A673 (cell line): Measurements from ENCODE around the gene ZNF439. TPM values are rescaled to one million over a fixed set of nuclear protein-coding genes. Genes with fewer than 3 reads are reported as not detected.

Experiments
- Bru-seq: library from RNA; stranded (reverse); fragments of 400-500 nt; gene quantifications from one replicate; lab custom pipeline; 2021; lab: Mats Ljungman, UMichigan
- BruChase-seq, 2 experiments: library from RNA; stranded (reverse); fragments of 400-500 nt; gene quantifications; one replicate each; lab custom pipeline; 2021; lab: Mats Ljungman, UMichigan
- BruUV-seq: library from RNA; stranded (reverse); fragments of 400-500 nt; replicated peaks from 2 replicates; lab custom pipeline; 2021; lab: Mats Ljungman, UMichigan
- CTCF ChIA-PET: fragments of 300-600 bp; sonication (Branson Sonifier 250); formaldehyde crosslinking; loops from one replicate; lab custom pipeline; 2022; ENCODE audit warnings: antibody characterized with exemption; lab: Charles Lee
- POLR2A ChIA-PET: fragments of 300-600 bp; sonication (Branson Sonifier 250); formaldehyde crosslinking; loops from one replicate; lab custom pipeline; 2022; ENCODE audit warnings: antibody characterized with exemption; ENCODE audit not compliant: low non-redundant PET; lab: Charles Lee
- DNase-seq: peaks from one replicate; pipeline ENCODE4 v3.0.0-alpha.2; 2015; ENCODE audit warnings: low spot score
- H3K27ac ChIP-seq: fragments of 200-600 bp; sonication (generic); 2 replicates; pipeline ENCODE4 v1.5.1; 2016; ENCODE audit warnings: mixed run types, low read depth, mild to moderate bottlenecking, mixed read lengths, antibody characterized with exemption, low read length; ENCODE audit not compliant: poor library complexity, severe bottlenecking
- H3K27me3 ChIP-seq: fragments of 200-600 bp; sonication (generic); replicated peaks from 2 replicates; pipeline ENCODE4 v1.6.1; 2017; ENCODE audit warnings: mixed run types, low read depth, mild to moderate bottlenecking, mixed read lengths, antibody characterized with exemption, low read length; ENCODE audit not compliant: insufficient read depth, poor library complexity
- H3K36me3 ChIP-seq: fragments of 200-600 bp; sonication (generic); 2 replicates; pipeline ENCODE4 v1.6.1; 2016; ENCODE audit warnings: mixed run types, mild to moderate bottlenecking, mixed read lengths, antibody characterized with exemption, low read length; ENCODE audit not compliant: insufficient read depth, poor library complexity, severe bottlenecking
- H3K4me1 ChIP-seq: fragments of 200-600 bp; sonication (generic); 2 replicates; pipeline ENCODE4 v1.6.1; 2017; ENCODE audit warnings: mixed run types, mild to moderate bottlenecking, mixed read lengths, antibody characterized with exemption, low read length; ENCODE audit not compliant: insufficient read depth, poor library complexity, severe bottlenecking
- H3K4me3 ChIP-seq: fragments of 200-600 bp; sonication (generic); 2 replicates; pipeline ENCODE4 v1.5.1; 2016; ENCODE audit warnings: low read depth, mixed run types, mild to moderate bottlenecking, mixed read lengths, low read length; ENCODE audit not compliant: poor library complexity, severe bottlenecking
- H3K9me3 ChIP-seq: fragments of 200-600 bp; sonication (generic); 2 replicates; pipeline ENCODE4 v1.6.1; 2016; ENCODE audit warnings: mixed run types, low read depth, mild to moderate bottlenecking, mixed read lengths, antibody characterized with exemption, low read length; ENCODE audit not compliant: poor library complexity, severe bottlenecking
- EZH2 ChIP-seq: fragments of 200-600 bp; sonication (generic); IDR thresholded peaks from 2 replicates; pipeline ENCODE4 v1.6.1; 2017; ENCODE audit warnings: borderline replicate concordance, low read depth, mild to moderate bottlenecking, mixed read lengths, antibody characterized with exemption, low read length; ENCODE audit not compliant: poor library complexity, severe bottlenecking
- intact Hi-C: fragments of 100-400 bp; cut with micrococcal nuclease; formaldehyde crosslinking; loops from one replicate; pipeline ENCODE4 v1.10.0; 2022; ENCODE audit not compliant: unreplicated experiment
- long read RNA-seq: library from polyadenylated mRNA; stranded (forward); transcript quantifications from one replicate; pipeline ENCODE4 v2.0.0, GENCODE V29; 2022
- total RNA-seq: library from RNA; stranded (reverse); gene quantifications from 2 replicates; pipeline ENCODE4 v1.2.3, GENCODE V29; 2021
- TF ChIP-seq, protein P1 (sequence below): fragments of 300-800, 200-600 bp; sonication (generic); conservative IDR thresholded peaks from 2 replicates; pipeline ENCODE4 v1.5.1; 2017; ENCODE audit warnings: low read depth, mild to moderate bottlenecking, antibody characterized with exemption, low read length, moderate library complexity, mixed read lengths

Gene ZNF439
- 4.0 and 4.4 TPM in 2 replicates for total RNA-seq
- percentile 53 among the genes with signal in this experiment for Bru-seq, nascent RNA
- BruChase-seq, experiment 1, labeled RNA remaining after a 2-hour chase: percentile 63 among the genes with signal in this experiment
- percentile 54 among the genes with signal in this experiment for BruChase-seq, experiment 2, labeled RNA remaining after a 6-hour chase
- long read RNA-seq, partial matches to known transcripts: 0 of 3 reads
- long read RNA-seq, other reads (novel, unspliced or antisense): 3 of 3 reads

- Histone ChIP-seq H3K36me3 (no peaks in the 10 kb centered on the region), H3K27ac (no peak within 1 kb of the TSS), H3K9me3 (no peaks in the 10 kb centered on the region), H3K4me1 (no peaks in the 10 kb centered on the region), H3K4me3 (peak within 1 kb of the TSS; percentile 56), H3K27me3 (no peaks in the 10 kb centered on the region)
- DNase-seq: peak; percentile 92
- ChIA-PET CTCF (interaction anchor here (0.6 to 1.2 kb wide), 2 partner anchors 14 to 51 kb away, joined by 3 read pairs; no protein-coding TSS in a partner anchor), POLR2A (no interaction called here)
- TF ChIP-seq, protein P1, sequence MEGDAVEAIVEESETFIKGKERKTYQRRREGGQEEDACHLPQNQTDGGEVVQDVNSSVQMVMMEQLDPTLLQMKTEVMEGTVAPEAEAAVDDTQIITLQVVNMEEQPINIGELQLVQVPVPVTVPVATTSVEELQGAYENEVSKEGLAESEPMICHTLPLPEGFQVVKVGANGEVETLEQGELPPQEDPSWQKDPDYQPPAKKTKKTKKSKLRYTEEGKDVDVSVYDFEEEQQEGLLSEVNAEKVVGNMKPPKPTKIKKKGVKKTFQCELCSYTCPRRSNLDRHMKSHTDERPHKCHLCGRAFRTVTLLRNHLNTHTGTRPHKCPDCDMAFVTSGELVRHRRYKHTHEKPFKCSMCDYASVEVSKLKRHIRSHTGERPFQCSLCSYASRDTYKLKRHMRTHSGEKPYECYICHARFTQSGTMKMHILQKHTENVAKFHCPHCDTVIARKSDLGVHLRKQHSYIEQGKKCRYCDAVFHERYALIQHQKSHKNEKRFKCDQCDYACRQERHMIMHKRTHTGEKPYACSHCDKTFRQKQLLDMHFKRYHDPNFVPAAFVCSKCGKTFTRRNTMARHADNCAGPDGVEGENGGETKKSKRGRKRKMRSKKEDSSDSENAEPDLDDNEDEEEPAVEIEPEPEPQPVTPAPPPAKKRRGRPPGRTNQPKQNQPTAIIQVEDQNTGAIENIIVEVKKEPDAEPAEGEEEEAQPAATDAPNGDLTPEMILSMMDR: no peak
- TF ChIP-seq EZH2: no peak
- intact Hi-C loops: no loop called here
- BruUV-seq: no TSS peak
Measured at GRCh38 chr19:11848594-11849469, at the start of gene ZNF439. Gene ZNF439 (plus strand): TSS chr19:11848726. CDS start chr19:11848868, 142 bp downstream.

GRCh38 chr19:11806354-11807098, 42.0 kb upstream of the ZNF439 start:
- no TSS peak for BruUV-seq
- peaks cover 45% of the 10 kb centered on the region for H3K9me3 ChIP-seq
- DNase-seq: no peak
- CTCF ChIA-PET: no interaction called here
- H3K27ac ChIP-seq: no peak overlapping the region
- intact Hi-C loops: no loop called here
- no peaks in the 10 kb centered on the region for H3K4me1 ChIP-seq
- no peaks in the 10 kb centered on the region for H3K36me3 ChIP-seq
- POLR2A ChIA-PET: no interaction called here
- H3K27me3 ChIP-seq: no peaks in the 10 kb centered on the region
- H3K4me3 ChIP-seq: no peak overlapping the region
- TF ChIP-seq, protein P1: no peak
- TF ChIP-seq EZH2: no peak

- ChIA-PET CTCF (no interaction called here), POLR2A (no interaction called here)
- no peak for TF ChIP-seq EZH2
- TF ChIP-seq, protein P1: no peak
- H3K36me3 ChIP-seq: no peaks in the 10 kb centered on the region
- no peak for DNase-seq
- peaks cover 45% of the 10 kb centered on the region for H3K9me3 ChIP-seq
- no peak overlapping the region for H3K4me3 ChIP-seq
- no peaks in the 10 kb centered on the region for H3K4me1 ChIP-seq
- BruUV-seq: no TSS peak
- H3K27me3 ChIP-seq: no peaks in the 10 kb centered on the region
- no peak overlapping the region for H3K27ac ChIP-seq
- intact Hi-C loops: no loop called here
Measured at GRCh38 chr19:11807099-11807380, 41.5 kb upstream of the ZNF439 start.
